ENCODE data around the gene C1QL1.

The C1QL1 gene

DNA sequence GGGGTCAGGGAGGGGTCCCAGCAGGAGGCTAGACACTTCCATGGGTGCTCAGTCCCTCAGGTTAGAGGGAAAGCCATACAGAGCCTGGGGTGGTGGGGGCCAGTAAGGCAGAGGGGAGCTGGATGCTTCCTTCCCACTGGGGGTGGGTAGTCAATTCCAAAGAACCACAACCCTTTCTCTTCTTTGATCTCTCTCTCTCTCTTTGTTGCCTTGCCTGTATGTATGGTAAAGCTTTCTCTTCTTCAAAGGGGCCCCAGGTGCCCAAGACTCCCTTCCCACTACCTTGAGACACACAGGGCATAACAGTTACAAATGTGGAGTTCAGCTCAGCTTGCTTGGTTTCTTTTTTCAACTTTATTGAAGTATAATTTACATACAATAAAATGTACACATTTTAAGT is 30.5 kb upstream of the C1QL1 start:
- TF ChIP-seq CTCF (IDR thresholded peaks at IDR 0.05; ENCODE audit: low read depth, low read length), result no peak
- DNase-seq (ENCODE audit: extremely low read depth, low read depth), result no peak

DNA sequence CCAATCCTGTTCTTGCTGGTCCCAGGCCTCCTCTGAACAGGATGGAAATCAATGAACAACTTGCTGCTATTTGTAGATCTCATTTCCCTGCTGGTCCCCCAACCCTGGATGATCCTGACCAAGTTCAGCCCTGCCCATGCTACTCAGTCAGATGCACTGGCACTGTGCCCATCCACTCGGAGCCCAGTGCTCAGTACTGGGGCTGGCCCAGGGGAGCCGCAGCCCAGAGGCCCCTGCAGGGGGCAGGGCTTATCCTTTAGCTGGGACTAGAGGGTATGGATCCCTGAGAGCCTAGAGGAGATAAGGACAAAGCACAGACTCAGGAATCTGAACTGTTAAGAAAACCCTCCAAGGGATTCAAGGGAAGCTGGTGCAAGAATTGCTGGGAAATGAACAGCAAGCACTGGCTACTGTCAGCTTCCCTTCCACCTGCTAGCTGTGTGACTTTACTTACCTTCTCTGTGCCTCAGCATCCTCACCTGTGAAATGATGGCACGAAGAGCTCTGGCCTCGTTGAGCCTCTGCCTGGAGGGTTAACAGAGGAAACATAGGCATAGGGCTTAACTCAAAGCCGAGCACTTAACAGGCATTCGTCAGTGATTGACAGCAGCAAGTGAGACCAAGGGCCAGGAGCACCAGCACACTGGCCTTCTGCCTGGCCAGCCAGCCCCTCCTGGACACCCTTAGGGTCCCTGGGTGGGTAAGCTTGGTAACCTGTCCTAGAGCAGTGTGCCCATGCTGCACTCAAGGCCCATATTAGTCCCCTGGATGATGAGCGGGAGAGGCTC is 29.8 kb upstream of the C1QL1 start:
- no peak for TF ChIP-seq CTCF (IDR thresholded peaks at IDR 0.05; ENCODE audit: low read depth, low read length)
- DNase-seq (ENCODE audit: extremely low read depth, low read depth), result no peak

DNA sequence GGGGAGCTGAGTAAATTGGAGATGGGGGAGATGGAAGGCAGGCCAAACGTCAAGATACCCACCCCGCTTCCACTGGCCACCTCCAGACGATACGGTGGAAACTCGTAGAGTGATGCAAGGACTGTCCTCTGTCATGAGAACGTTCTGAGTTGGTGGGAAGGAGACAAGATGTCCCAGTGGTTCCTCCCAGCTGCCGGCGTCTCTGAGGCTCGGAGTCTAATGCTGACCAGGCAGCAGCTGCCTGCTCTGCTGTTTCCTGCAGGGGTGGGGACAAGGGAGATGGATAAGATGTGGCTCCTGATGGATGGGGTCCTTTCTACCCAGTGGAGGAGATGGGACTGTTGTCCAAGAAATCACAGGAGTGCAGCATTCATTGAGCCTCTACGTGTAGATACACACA is 28.2 kb upstream of the C1QL1 start:
- no peak for TF ChIP-seq CTCF (IDR thresholded peaks at IDR 0.05; ENCODE audit: low read depth, low read length)
- DNase-seq (ENCODE audit: extremely low read depth, low read depth), result no peak

DNA sequence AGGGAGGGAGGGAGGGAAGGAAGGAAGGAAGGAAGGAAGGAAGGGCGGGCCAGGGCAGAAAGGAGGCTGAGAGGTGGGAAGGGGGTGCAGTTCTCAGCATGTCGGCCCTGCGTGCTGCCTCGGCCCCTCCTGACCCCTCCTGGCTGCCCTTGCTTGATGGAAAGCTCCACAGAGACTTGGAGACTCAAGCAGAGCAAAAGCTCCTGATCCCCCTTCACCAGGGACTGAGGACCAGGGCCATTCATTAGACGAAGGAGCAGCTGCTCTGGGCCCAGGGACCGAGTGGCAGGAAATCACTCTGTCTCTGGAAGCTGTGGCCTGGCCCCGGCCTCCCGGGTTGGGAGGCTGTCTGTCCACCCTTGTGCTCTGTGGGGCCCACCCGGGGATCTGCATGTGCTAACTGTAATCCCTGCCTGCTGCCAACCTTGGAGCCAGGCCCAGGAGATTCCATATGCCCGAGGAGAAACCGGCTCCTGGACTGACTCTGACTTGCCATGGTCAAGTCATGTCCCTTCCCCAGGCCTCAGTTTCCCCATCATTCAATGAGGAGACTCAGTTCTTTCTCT is 27.4 kb upstream of the C1QL1 start:
- no peak for DNase-seq (ENCODE audit: extremely low read depth, low read depth)
- no peak for TF ChIP-seq CTCF (IDR thresholded peaks at IDR 0.05; ENCODE audit: low read depth, low read length)

GRCh38 chr17:44992242-44992939 is 24.3 kb upstream of the C1QL1 start:
- TF ChIP-seq CTCF (IDR thresholded peaks at IDR 0.05; ENCODE audit: low read depth, low read length), result no peak
- no peak for DNase-seq (ENCODE audit: extremely low read depth, low read depth)

DNA sequence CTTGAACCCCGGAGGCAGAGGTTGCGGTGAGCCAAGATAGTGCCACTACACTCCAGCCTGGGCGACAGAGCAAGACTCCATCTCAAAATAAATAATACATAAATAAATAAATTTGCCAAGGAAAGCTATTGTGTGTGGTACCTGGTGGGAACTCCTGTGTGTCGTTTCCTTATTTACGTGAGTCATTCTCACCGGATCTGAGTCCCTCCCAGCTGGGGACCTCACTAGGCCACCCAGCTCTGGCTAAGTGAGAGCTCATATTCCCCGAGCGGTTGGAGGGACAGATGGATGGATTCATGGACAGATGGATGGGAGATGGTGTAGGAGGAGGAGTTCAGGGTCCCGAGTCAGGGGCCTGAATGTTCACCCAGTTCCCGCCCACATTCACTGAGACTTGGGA is 22.9 kb upstream of the C1QL1 start:
- DNase-seq (ENCODE audit: extremely low read depth, low read depth), result no peak
- no peak for TF ChIP-seq CTCF (IDR thresholded peaks at IDR 0.05; ENCODE audit: low read depth, low read length)

DNA sequence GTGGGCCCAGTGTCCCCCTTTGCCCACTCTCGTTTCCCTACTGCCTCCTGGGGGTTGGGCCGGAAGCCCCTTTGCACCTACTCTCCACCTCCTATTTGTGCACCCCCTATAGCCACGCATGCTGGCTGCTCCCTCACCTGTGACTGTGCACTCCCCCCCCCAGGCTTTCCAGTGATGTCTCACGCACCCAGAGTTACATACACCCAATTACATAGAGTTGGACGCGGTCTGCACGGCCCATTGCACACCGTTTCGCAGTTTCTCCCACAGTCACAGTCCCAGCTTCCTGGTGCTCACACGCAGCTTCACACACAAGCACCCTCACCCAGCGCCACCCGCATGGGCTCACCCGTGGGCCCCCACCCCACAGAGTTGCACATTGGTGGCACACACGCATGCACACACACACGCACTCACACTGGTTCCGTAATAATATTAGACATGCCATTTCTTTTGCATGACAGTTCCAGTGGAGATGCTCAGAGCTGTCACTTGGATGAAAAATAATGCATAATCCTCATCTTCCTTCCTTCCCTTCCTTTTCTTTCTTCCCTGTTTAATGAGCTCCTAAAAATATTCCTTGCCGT is 21.5 kb upstream of the C1QL1 start:
- DNase-seq (ENCODE audit: extremely low read depth, low read depth), result no peak
- no peak for TF ChIP-seq CTCF (IDR thresholded peaks at IDR 0.05; ENCODE audit: low read depth, low read length)

All from AG09319 (cell line).